ENCODE results near the gene TET1. TPM values are rescaled to one million over a fixed set of nuclear protein-coding genes. Genes with fewer than 3 reads are reported as not detected.

Gene TET1
- total and polyA plus RNA-seq, 9 of the 15 experiments (the other 6 are each of a cell fraction or from before 2014, with no cell fraction given) = 2.6 to 21.3 (median 11.6) TPM

DNA sequence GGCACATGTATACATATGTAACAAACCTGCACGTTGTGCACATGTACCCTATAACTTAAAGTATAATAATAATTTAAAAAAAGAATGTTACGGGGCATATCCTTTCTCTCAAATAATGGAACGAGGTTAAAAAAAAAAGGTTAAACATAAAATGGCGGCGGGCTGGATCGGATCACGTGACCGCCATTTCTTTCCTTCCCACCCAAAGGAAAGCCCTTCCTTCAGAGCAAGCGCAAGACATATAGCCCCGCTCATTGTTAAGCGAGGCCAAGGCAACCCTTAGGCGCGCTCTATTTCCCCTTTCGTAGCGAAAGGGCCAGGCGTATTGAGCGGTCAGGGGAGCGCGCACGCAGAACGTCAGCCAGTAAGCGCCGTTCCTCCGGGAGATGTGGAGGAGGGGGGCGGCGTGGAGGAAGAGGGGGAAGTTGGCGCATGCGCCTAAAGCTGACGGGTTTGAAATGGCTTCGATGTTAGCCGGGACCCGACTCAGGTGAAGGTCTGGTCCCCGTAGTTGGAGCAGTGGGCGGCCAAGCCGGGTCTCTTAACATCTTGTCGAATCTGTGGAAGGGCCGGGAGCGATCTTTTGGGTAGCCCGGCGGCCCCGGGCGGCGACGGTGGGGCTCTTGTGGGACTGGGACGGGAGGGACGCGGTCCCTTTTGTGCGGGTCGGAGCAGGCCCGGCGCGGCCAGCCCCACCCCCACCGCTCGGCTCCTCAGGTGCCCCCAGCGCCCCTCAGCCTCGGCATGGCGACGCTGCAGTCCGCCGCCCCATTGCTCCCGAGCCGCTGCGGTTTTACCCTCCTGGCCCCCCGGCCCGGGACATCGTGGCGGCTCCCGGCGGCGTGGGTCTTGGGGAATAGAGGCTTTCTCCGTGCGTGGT is 160.9 kb downstream of the TET1 start, which contains the start of gene CCAR1 (continued):
- no peak for TF ChIP-seq SIX5 (IDR thresholded peaks at IDR 0.05; ENCODE audit: borderline replicate concordance in 1 of 2, insufficient read depth in 1 of 2, low read depth in 1 of 2, low read length in 2 of 2)
- TF ChIP-seq, protein P1, sequence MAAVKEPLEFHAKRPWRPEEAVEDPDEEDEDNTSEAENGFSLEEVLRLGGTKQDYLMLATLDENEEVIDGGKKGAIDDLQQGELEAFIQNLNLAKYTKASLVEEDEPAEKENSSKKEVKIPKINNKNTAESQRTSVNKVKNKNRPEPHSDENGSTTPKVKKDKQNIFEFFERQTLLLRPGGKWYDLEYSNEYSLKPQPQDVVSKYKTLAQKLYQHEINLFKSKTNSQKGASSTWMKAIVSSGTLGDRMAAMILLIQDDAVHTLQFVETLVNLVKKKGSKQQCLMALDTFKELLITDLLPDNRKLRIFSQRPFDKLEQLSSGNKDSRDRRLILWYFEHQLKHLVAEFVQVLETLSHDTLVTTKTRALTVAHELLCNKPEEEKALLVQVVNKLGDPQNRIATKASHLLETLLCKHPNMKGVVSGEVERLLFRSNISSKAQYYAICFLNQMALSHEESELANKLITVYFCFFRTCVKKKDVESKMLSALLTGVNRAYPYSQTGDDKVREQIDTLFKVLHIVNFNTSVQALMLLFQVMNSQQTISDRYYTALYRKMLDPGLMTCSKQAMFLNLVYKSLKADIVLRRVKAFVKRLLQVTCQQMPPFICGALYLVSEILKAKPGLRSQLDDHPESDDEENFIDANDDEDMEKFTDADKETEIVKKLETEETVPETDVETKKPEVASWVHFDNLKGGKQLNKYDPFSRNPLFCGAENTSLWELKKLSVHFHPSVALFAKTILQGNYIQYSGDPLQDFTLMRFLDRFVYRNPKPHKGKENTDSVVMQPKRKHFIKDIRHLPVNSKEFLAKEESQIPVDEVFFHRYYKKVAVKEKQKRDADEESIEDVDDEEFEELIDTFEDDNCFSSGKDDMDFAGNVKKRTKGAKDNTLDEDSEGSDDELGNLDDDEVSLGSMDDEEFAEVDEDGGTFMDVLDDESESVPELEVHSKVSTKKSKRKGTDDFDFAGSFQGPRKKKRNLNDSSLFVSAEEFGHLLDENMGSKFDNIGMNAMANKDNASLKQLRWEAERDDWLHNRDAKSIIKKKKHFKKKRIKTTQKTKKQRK (IDR thresholded peaks at IDR 0.05; ENCODE audit: borderline replicate concordance, low read depth, low read length) = no peak
- TF ChIP-seq PHF21A (IDR thresholded peaks at IDR 0.05; ENCODE audit: borderline replicate concordance, low read depth) = 0 out of 2 replicates have a peak, but pooled peaks have one; percentile 28
- TF ChIP-seq ZNF197 (CRISPR knock-in tag; IDR thresholded peaks at IDR 0.05; ENCODE audit: low read depth) = peak; percentile 90
- TF ChIP-seq, protein P2, sequence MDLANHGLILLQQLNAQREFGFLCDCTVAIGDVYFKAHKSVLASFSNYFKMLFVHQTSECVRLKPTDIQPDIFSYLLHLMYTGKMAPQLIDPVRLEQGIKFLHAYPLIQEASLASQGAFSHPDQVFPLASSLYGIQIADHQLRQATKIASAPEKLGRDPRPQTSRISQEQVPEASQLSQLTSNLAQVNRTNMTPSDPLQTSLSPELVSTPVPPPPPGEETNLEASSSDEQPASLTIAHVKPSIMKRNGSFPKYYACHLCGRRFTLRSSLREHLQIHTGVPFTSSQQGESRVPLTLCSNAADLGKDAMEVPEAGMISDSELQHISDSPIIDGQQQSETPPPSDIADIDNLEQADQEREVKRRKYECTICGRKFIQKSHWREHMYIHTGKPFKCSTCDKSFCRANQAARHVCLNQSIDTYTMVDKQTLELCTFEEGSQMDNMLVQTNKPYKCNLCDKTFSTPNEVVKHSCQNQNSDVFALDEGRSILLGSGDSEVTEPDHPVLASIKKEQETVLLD (IDR thresholded peaks at IDR 0.05) = peak; percentile 96
- TF ChIP-seq HDAC8 (tag; IDR thresholded peaks at IDR 0.05) = 0 out of 2 replicates have a peak, but pooled peaks have one; percentile 34
- peak; percentile 92; the same call in 1 of the 2 replicates for TF ChIP-seq ZNF584 (CRISPR knock-in tag; IDR thresholded peaks at IDR 0.05; ENCODE audit: low read depth)
- 0 out of 2 replicates have a peak, but pooled peaks have one; percentile 15 for TF ChIP-seq PRMT5 (CRISPR knock-in tag; IDR thresholded peaks at IDR 0.05)
- peak; percentile 66 for TF ChIP-seq GABPA (tag; conservative IDR thresholded peaks at IDR 0.05; ENCODE audit: low read depth)

Measured in K562 (cell line).